HG03442 (cell line): ENCODE measurements around the gene HLCS.

Source experiments
- ATAC-seq: cut with Tn5 transposase; IDR thresholded peaks from one replicate; pipeline ENCODE4 v1.9.1; 2021; ENCODE audit warnings: mild to moderate bottlenecking, moderate library complexity; ENCODE audit not compliant: unreplicated experiment

The HLCS gene

DNA sequence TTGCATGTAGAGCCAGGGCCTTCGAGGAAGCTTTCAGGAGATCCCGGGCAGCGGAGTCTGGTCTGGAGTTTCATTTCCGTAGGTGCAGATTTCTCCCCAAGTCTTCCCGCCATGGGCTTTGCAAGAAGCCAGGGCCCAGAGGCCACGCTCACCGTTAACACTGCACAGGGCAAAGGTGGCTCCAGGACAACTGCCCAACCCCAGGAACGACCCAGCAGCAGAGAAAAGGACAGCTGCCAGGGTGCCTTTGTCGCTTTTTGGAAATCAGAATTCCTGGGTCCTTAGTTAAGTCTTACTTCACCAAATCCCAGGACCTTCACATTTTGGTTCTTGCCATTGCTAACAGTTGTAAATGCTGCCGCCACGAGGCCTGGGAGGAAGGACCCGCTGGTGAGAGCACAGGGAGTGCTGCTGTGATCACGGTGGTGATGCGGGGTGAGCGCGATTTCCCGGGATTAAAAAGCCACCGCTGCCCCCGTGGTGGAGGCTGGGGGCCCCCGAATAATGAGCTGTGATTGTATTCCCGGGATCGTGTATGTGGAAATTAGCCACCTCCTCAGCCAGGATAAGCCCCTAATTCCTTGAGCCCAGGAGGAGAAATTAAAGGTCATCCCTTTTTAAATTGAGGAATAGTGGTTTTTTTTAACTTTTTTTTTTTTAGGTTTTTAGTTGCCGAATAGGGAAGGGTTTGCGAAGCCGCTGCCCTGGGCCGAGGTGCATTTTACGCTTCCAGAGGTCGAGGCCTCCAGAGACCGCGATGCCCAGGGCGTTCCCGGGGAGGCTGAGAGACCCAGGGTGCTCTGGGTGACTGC, 259.3 kb downstream of the HLCS start:
- ATAC-seq = no peak

GRCh38 chr21:36706482-36706852, 260.0 kb downstream of the HLCS start:
- ATAC-seq = no peak

- ATAC-seq = no peak
These were observed 260.6 kb downstream of the HLCS start for GRCh38 chr21:36705679-36706481.

- ATAC-seq = no peak
These were observed 261.4 kb downstream of the HLCS start for GRCh38 chr21:36704958-36705678.

DNA sequence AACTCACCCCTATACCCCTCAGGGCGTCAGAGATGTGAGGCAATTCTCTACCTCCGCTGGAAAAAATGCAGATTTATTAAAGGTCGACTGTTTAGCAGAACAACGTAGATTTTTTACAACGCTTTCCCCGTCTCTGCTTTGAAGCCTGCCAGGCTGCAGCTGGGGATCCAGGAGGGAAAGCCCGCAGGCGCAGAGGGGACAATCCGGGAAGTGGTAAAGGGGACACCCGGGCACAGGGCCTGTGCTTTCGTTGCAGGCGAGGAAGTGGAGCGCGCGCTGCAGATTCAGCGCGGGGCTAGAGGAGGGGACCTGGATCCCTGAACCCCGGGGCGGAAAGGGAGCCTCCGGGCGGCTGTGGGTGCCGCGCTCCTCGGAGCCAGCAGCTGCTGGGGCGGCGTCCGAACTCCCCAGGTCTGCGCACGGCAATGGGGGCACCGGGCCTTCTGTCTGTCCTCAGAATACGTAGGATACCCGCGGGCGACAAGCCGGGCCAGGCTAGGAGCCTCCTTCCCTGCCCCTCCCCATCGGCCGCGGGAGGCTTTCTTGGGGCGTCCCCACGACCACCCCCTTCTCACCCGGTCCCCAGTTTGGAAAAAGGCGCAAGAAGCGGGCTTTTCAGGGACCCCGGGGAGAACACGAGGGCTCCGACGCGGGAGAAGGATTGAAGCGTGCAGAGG, 262.1 kb downstream of the HLCS start:
- ATAC-seq = no peak

- no peak for ATAC-seq
These were observed 262.7 kb downstream of the HLCS start for GRCh38 chr21:36703626-36704280.

- ATAC-seq = no peak
These were observed 263.3 kb downstream of the HLCS start for GRCh38 chr21:36703123-36703522.

DNA sequence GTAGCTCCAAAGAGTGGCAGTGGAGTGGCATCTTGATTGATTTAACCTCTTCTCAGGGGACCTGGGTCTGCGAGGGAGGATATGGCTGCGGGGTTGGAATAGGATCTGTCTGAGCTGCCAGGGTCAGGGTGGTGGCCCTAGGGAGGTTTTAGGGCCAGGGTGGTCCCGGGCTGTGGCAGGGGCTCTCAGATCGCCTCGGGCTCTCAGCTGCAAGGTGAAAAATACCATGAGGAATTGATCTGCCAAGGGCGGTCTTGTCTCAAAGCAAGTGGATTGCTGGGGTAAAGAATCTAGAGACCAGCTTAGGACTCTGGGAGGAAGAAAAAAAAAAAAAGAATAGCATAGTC, 263.9 kb downstream of the HLCS start:
- ATAC-seq = no peak

GRCh38 chr21:36701756-36702621, 264.5 kb downstream of the HLCS start:
- no peak for ATAC-seq

DNA sequence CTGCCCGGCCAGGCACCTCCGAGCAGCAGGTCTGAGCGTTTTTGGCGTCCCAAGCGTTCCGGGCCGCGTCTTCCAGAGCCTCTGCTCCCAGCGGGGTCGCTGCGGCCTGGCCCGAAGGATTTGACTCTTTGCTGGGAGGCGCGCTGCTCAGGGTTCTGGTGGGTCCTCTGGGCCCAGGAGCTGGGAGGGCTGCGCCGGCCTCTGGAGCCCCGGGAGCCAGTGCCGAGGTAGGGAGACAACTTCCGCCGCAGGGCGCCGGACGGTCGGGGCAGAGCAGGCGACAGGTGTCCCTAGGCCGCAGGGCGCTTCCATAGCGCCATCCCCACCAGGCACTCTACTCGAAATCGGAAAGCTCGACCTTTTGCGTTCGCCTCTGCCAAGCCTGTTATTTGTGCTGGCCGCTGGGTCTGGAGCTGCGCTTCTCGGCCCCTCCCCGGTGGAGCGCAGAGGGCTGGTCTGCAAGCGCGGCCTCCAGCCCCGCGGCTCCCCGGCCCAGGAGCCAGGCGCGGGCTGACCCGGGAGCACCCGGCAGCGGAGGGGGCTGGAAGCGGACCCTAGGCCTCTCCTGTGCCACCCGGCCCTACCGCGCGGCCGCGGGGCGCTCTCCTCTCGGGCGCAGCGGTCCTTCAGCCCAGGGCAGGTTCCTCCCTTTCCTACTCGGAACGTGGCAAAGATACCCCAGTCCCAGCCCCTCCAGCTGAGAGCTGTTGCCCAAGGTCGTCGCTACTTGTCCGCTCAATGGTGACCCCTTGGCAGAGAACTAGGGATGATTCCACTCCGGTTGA, 265.3 kb downstream of the HLCS start:
- ATAC-seq = no peak
